Effector memory CD8-positive, alpha-beta T cell (primary cell): ENCODE data around the gene YWHAQ.
A peak's percentile ranks its signal among the peaks of the same experiment; 100 is the strongest.
"Not testable (repeated sequence)": the region's sequence is repeated elsewhere in the genome, so short reads cannot be mapped to it uniquely, and the experiment has no call there.

Source experiments
- ATAC-seq: fragments of 150-1000 bp; cut with Tn5 transposase; replicated peaks from 2 replicates; pipeline ENCODE4 v1.10.0; 2021; ENCODE audit warnings: mild to moderate bottlenecking, moderate library complexity
- DNase-seq, 3 experiments: peaks; one replicate each; pipeline ENCODE4 v3.0.0; 2021
- H3K27ac Mint-ChIP-seq, 2 donors: one replicate each; pipeline ENCODE4 v1.8.0; 2022; ENCODE audit warnings: mild to moderate bottlenecking in 2 of 2, mixed read lengths in 2 of 2, moderate library complexity in 2 of 2
- H3K27me3 Mint-ChIP-seq, 2 donors: one replicate each; pipeline ENCODE4 v1.8.0; 2022; ENCODE audit warnings: mixed read lengths in 2 of 2
- H3K36me3 Mint-ChIP-seq: one replicate; pipeline ENCODE4 v1.8.0; 2022; ENCODE audit warnings: mild to moderate bottlenecking, moderate library complexity, mixed read lengths; ENCODE audit not compliant: insufficient read depth
- H3K4me1 Mint-ChIP-seq, 2 donors: one replicate each; pipeline ENCODE4 v1.8.0; 2022; ENCODE audit warnings: low read depth in 2 of 2, mixed read lengths in 2 of 2
- H3K4me3 Mint-ChIP-seq, 2 donors: one replicate each; pipeline ENCODE4 v1.8.0; 2022; ENCODE audit warnings: mild to moderate bottlenecking in 2 of 2, mixed read lengths in 2 of 2, moderate library complexity in 2 of 2
- H3K9me3 Mint-ChIP-seq, 2 donors: one replicate each; pipeline ENCODE4 v1.8.0; 2022; ENCODE audit warnings: mixed read lengths in 2 of 2

YWHAQ gene

DNA sequence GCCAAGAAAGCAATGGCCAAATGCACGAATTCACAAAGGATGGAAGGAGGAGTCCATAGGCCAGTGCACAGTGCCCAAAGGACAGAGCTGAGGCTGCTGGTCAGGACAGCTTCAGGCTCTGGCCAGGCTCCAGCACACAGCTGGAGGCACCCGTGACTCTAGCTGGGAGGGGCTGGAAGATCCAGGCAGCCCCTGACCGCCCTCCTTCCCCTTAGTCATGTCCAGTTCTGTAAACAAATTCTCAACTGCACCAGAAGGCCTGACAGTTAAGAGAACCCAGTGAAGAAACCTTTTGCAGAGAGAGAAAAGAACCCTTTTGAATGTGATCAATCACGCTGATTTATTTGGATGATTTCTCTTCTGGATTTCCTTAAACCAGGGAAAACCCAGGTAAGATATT lies 7.7 kb upstream of the YWHAQ start:
- no peak for ATAC-seq
- Mint-ChIP-seq H3K4me3 (no peak overlapping the region), H3K27me3 (no peaks in the 10 kb centered on the region), H3K4me1 (peaks cover 16 to 18% of the 10 kb centered on the region in 2 donors), H3K36me3 (peaks cover 3% of the 10 kb centered on the region), H3K27ac (peak overlapping the region in 1 of 2 donors; percentile 36), H3K9me3 (no peaks in the 10 kb centered on the region)
- no peak for DNase-seq

DNA sequence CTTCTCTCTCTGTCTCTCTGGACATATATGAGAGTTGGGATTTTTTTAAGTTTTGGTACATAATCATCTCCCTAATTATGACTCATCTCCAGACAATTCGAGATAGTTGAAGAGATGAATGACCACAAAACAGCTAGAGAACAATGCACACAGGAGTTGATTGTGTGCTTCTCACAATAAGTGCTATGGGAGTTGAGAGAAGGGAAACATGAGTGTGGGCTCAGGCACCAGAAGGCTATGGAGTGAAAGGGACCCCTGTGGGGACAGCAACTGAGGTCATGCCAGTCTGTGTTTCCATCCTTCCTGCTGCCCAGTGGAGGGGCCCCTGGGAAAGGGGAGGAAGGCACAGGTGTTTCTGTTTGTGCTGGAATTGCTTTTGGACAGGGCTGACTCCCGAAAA lies 6.5 kb upstream of the YWHAQ start:
- Mint-ChIP-seq H3K4me1 (peaks cover 14 to 15% of the 10 kb centered on the region in 2 donors), H3K27me3 (no peaks in the 10 kb centered on the region), H3K36me3 (peaks cover 3% of the 10 kb centered on the region), H3K9me3 (no peaks in the 10 kb centered on the region), H3K4me3 (no peak overlapping the region), H3K27ac (no peak overlapping the region)
- no peak for ATAC-seq
- DNase-seq = no peak

DNA sequence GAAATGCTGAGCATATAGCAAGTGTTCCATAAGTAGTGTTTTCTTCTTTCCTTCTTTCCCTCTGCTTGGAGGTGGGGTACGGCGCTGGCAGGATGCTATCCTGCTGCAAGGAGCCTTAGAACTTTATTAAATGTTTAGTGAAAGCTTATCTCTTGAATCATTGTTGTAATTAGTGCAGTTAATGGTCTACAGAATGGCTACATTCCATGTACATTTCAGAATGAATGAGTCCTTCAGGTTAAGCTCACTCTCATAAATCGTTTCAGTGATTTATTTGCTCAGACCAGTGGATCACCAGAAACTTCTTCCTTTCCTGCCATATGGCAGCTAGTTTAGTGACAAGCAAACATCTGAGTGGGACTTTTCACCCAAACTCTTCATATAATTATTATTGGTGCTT lies 3.3 kb upstream of the YWHAQ start:
- peaks cover 34% of the 10 kb centered on the region for H3K36me3 Mint-ChIP-seq
- H3K4me1 Mint-ChIP-seq = peaks cover 15 to 17% of the 10 kb centered on the region in 2 donors
- H3K4me3 Mint-ChIP-seq = no peak overlapping the region
- H3K27me3 Mint-ChIP-seq = no peaks in the 10 kb centered on the region
- H3K9me3 Mint-ChIP-seq = no peaks in the 10 kb centered on the region
- DNase-seq = no peak
- no peak overlapping the region for H3K27ac Mint-ChIP-seq
- no peak for ATAC-seq

DNA sequence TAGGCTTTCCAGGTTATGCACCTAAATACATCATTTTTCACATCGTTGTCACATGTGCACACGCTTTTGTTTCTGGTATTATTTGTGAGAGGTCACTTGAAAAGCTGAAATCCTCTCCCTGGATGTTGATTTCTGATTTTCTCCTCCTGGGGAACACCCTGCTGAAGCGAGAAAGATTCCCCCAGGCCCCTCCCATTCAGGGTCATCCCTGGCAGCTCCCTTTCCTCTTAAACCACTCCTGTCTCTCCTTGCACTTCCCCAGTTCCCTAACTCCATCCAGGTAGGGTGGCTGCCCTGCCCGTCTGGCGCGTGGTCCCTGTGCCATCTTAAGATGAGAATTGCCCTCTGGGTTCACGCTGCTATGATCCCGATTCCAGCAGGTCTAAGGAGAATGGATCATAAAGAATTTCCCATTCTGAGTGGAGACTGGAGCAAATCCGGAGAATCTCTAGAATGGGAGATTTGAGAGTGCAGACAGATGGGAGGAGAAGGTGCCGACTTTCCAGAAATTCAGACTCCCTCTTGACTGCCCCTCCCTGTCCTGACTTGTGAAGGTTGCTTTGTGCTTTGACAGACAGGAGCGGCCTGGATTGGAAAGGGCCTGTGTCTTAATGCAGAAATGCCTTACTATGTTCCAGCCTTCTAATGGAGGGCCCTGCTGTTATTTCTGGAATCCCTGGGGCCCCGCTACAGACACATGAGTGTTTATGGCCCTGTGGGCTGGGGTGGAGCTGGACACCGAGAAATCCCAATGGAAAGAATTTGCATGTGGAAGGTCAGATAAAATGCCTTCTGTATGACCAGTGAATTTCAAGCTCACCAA lies 1.3 kb upstream of the YWHAQ start:
- H3K9me3 Mint-ChIP-seq = no peaks in the 10 kb centered on the region
- peak overlapping the region; percentile 98 for H3K27ac Mint-ChIP-seq
- DNase-seq (no peak), ATAC-seq (no peak)
- peak overlapping the region; percentile 93 to 97 for H3K4me3 Mint-ChIP-seq
- peaks cover 30 to 38% of the 10 kb centered on the region in 2 donors for H3K4me1 Mint-ChIP-seq
- H3K36me3 Mint-ChIP-seq = peaks cover 53% of the 10 kb centered on the region
- no peaks in the 10 kb centered on the region for H3K27me3 Mint-ChIP-seq

DNA sequence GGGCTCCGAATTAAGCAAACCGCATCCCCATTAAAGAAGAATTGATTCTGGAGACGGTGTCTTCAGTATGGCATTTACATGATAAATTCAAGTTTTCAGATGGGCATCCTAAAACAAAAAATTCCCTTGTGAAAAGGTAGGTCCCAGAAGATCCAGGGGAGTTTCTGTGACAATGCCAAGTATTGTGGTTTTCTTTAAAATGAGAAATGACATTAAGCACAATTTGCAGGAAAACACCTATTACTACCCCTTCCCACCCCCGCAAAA lies 689 bp upstream of the YWHAQ start:
- ATAC-seq (no peak), DNase-seq (no peak)
- H3K27me3 Mint-ChIP-seq = no peaks in the 10 kb centered on the region
- H3K4me3 Mint-ChIP-seq = peak overlapping the region; percentile 93 to 97
- H3K4me1 Mint-ChIP-seq = peaks cover 34 to 44% of the 10 kb centered on the region in 2 donors
- no peaks in the 10 kb centered on the region for H3K9me3 Mint-ChIP-seq
- H3K36me3 Mint-ChIP-seq = peaks cover 59% of the 10 kb centered on the region
- H3K27ac Mint-ChIP-seq = peak overlapping the region; percentile 98

DNA sequence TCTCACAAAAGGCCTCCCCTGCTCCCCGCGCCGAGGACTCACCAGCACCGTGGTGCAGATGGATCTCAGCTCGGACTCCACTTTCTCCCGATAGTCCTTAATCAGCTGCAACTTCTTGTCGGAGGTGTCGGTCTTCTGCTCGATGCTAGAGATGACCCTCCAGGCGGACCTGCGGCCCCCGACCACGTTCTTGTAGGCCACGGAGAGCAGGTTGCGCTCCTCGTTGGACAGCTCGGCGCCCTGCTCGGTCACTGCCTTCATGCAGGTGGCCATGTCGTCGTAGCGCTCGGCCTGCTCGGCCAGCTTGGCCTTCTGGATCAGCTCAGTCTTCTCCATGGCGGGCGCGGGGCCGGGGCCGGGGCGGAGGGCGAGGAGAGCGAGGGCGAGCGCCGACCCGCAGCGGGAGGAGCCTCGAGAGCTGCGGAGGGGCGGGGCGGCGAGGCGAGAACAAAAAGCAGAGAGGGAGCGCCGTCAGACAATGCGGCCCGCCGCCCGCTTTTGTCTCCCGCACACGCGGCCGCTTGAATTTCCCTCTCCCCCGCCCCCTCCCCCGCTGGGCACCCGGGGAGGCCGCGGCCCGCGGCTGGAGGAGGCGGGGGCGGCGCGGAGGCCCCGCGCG lies 571 bp downstream of the YWHAQ start:
- Mint-ChIP-seq H3K36me3 (peaks cover 68% of the 10 kb centered on the region), H3K4me1 (peaks cover 43 to 56% of the 10 kb centered on the region in 2 donors), H3K27ac (peak overlapping the region; percentile 98), H3K4me3 (peak overlapping the region; percentile 93 to 97), H3K27me3 (no peaks in the 10 kb centered on the region), H3K9me3 (no peaks in the 10 kb centered on the region)
- ATAC-seq (peak; percentile 51), DNase-seq (peak; percentile 64 to 69 (median 67))

DNA sequence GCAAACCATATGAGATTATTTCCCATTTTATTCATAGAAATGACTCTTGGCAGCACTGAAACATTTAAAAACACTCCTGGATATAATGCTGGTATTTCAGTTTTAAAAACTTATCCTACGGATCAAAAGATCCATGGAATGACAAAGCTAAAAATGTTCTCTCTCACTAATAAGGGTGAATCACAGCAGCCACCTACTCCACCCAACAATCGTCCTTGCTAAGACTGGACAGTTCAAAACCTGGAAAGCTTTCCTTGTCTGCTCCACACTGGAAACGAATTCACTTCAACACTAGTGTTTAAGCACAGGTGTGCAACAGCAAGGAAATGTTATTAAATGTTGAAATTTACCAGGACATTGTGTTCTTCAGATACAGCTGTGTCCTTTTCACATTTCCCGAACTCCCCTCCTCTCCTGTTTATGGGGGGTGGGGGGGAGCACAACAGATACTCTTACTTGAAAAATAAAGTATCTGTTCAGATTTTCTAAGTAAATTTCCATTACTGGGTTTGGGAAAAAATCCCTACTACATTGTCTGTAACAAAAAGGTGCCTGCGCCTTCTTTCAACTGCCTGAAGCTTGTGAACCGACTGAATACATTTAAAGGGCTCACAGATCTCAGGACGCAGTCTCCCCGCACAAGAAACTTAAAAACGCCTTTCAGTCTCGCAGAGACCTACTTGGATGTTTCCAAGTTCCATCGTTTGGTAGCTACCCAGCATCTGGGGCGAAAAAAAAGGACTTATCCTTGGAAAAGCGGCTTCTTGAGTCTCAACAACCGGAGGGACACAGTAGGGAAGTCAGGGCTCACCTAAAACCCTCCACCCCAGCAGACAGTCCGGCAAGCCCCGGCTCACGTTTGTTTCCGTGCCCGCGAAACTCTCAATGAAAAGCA lies 1.3 kb downstream of the YWHAQ start:
- no peaks in the 10 kb centered on the region for H3K27me3 Mint-ChIP-seq
- DNase-seq = peak in 1 of 3 experiments; percentile 46
- H3K36me3 Mint-ChIP-seq = peaks cover 72% of the 10 kb centered on the region
- H3K4me3 Mint-ChIP-seq = peak overlapping the region; percentile 93 to 97
- no peaks in the 10 kb centered on the region for H3K9me3 Mint-ChIP-seq
- peaks cover 46 to 62% of the 10 kb centered on the region in 2 donors for H3K4me1 Mint-ChIP-seq
- H3K27ac Mint-ChIP-seq = peak overlapping the region; percentile 98
- ATAC-seq = no peak

DNA sequence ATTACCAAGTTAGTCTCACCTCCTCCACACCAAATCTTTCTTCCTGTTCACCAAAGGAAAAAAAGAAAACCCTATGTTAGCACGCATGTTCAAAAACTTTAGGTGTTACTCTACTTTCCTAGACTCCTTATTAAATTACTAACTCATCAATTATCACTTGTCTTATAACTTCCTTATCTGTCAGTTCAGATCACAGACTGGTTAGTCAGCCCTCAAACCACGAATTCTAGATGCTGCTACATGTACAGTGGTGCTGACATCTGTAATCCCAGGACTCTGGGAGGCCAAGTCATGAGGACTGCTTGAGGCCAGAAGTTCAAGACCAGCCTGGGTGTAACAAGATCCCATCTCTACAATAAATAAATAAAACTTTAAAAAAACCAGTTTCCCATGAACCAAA lies 3.5 kb downstream of the YWHAQ start:
- ATAC-seq (no peak), DNase-seq (no peak)
- H3K4me3 Mint-ChIP-seq = peak overlapping the region; percentile 93 to 97
- peaks cover 59 to 81% of the 10 kb centered on the region in 2 donors for H3K4me1 Mint-ChIP-seq
- no peaks in the 10 kb centered on the region for H3K9me3 Mint-ChIP-seq
- peak overlapping the region; percentile 76 to 98 for H3K27ac Mint-ChIP-seq
- no peaks in the 10 kb centered on the region for H3K27me3 Mint-ChIP-seq
- H3K36me3 Mint-ChIP-seq = peaks cover 91% of the 10 kb centered on the region

DNA sequence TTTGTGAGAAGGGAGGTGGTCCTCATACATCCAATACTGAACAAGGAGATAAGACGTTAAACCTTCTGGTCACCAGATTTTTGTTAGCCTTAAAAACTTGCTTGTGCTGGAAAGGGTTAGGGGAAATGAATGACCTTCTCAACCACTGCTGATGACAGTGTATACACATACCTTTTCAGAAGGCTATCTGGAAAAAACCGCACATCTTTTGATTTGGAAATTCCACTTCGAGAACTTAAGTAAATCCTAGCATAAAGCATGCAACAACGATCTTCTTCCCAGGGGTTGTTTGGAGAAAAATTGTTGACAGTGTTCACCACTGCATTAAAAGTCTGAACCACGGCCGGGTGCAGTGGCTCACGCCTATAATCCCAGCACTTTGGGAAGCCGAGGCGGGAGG lies 7.6 kb downstream of the YWHAQ start:
- Mint-ChIP-seq H3K4me1 (peaks cover 69 to 95% of the 10 kb centered on the region in 2 donors), H3K9me3 (no peaks in the 10 kb centered on the region), H3K27ac (peak overlapping the region in 1 of 2 donors; percentile 44), H3K36me3 (peaks cover 68% of the 10 kb centered on the region), H3K4me3 (peak overlapping the region in 1 of 2 donors; percentile 14), H3K27me3 (no peaks in the 10 kb centered on the region)
- no peak for DNase-seq
- ATAC-seq = no peak

DNA sequence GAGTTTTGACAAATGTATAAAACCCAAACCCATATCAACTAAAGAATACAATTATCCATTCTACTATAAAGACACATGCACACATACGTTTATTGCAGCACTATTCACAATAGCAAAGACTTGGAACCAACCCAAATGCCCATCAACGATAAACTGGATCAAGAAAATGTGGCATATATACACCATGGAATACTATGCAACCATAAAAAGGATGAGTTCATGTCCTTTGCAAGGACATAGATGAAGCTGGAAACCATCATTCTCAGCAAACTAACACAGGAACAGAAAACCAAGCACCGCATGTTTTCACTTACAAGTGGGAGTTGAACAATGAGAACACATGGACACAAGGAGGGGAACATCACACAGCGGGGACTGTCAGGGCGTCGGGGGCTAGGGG lies 9.1 kb downstream of the YWHAQ start:
- peaks cover 67 to 92% of the 10 kb centered on the region in 2 donors for H3K4me1 Mint-ChIP-seq
- DNase-seq, H3K27me3 Mint-ChIP-seq, ATAC-seq, H3K9me3 Mint-ChIP-seq, H3K4me3 Mint-ChIP-seq: not testable (repeated sequence)
- peaks cover 63% of the 10 kb centered on the region for H3K36me3 Mint-ChIP-seq
- H3K27ac Mint-ChIP-seq = peak overlapping the region; percentile 10 to 93

DNA sequence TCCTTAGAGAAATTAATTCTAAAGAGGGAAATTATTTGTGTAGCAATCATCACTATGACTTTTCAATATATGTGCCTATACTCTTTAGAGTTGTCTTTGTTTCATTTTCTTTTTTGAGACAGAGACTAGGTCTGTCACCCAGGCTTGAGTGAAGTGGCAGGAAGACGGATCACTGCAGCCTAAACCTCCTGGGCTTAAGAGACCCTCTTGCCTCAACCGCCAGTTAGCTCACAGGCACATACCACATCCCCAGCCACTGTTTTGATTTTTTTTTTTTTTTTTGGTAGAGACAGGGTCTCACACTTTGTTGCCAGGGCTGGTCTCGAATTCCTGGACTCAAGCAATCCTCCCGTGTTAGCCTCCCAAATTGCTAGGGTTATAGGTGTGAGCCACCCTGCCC lies 12.4 kb downstream of the YWHAQ start:
- peaks cover 73 to 96% of the 10 kb centered on the region in 2 donors for H3K4me1 Mint-ChIP-seq
- H3K36me3 Mint-ChIP-seq = peaks cover 58% of the 10 kb centered on the region
- DNase-seq (peak; percentile 37 to 48 (median 44)), ATAC-seq (peak; percentile 94)
- peak overlapping the region; percentile 72 to 77 for H3K4me3 Mint-ChIP-seq
- H3K9me3 Mint-ChIP-seq = no peaks in the 10 kb centered on the region
- H3K27me3 Mint-ChIP-seq = no peaks in the 10 kb centered on the region
- H3K27ac Mint-ChIP-seq = peak overlapping the region; percentile 93 to 95

DNA sequence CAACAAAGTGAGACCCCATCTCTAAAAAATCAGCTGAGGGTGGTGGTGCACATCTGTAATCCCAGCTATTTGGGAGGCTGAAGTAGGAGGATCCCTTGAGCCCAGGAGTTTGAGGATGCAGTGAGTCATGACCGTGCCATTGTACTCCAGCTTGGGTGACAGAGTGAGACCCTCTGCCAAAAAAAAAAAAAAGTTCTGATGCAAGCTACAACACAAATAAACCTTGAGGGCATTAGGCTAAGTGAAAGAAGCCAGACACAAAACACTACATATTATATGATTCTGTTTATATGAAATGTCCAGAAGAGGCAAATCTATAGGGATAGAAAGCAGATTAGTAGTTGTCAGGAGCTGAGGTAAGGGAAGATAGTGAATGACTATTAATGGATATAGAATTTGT lies 13.0 kb downstream of the YWHAQ start:
- Mint-ChIP-seq H3K9me3 (no peaks in the 10 kb centered on the region), H3K27me3 (no peaks in the 10 kb centered on the region), H3K27ac (peak overlapping the region; percentile 93 to 95), H3K36me3 (peaks cover 52% of the 10 kb centered on the region), H3K4me3 (peak overlapping the region; percentile 72 to 77), H3K4me1 (peaks cover 74 to 96% of the 10 kb centered on the region in 2 donors)
- DNase-seq = no peak
- no peak for ATAC-seq

DNA sequence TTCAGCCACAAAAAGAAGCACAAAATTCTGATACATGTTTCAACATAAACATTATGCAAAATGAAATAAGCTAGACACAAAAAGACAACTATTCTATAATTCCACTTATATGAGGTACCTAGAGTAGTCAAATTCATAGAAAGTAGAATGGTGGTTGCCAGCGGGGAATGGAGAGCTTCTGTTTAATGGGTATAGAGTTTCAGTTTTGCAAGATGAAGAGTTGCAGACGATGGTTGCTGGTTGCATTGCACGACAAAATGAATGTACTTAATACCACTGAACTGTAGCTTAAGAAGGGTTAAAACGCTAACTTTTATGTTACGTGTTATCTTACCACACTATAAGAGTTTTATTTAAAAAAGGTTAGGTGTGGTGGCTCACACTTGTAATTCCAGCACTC lies 13.5 kb downstream of the YWHAQ start:
- H3K27ac Mint-ChIP-seq = peak overlapping the region; percentile 93 to 95
- peak overlapping the region; percentile 72 to 77 for H3K4me3 Mint-ChIP-seq
- H3K27me3 Mint-ChIP-seq = no peaks in the 10 kb centered on the region

More for the DNA sequence above, 13.5 kb downstream of the YWHAQ start:
- ATAC-seq (no peak), DNase-seq (no peak)
- H3K4me1 Mint-ChIP-seq = peaks cover 76 to 96% of the 10 kb centered on the region in 2 donors
- H3K36me3 Mint-ChIP-seq = peaks cover 48% of the 10 kb centered on the region
- H3K9me3 Mint-ChIP-seq = no peaks in the 10 kb centered on the region
